IMR-90 (cell line): ENCODE measurements around the gene PCDHGA8. TPM values are rescaled to one million over a fixed set of nuclear protein-coding genes. Genes with fewer than 3 reads are reported as not detected.
A peak's percentile ranks its signal among the peaks of the same experiment; 100 is the strongest.

Source experiments
- ATAC-seq: fragments of 200-7000 bp; cut with Tn5 transposase; 2 replicates; pipeline ENCODE4 v1.9.1; 2020; ENCODE audit warnings: low read depth, mild to moderate bottlenecking, moderate library complexity
- BruUV-seq: library from RNA; stranded (reverse); fragments of 400-500 nt; replicated peaks from 2 replicates; lab custom pipeline; 2021; lab: Mats Ljungman, UMichigan
- CTCF ChIA-PET: fragments of 300-600 bp; formaldehyde crosslinking; extraction: SDS; loops from one replicate; lab custom pipeline; 2021; ENCODE audit warnings: antibody characterized with exemption; lab: Yijun Ruan, JAX
- POLR2A ChIA-PET: fragments of 300-600 bp; sonication (Branson Sonifier 250); formaldehyde crosslinking; loops from one replicate; lab custom pipeline; 2022; ENCODE audit warnings: antibody characterized with exemption; ENCODE audit not compliant: unreplicated experiment; lab: Charles Lee
- DNase-seq: peaks from one replicate; pipeline ENCODE4 v3.0.0; 2013
- H2AFZ ChIP-seq: replicated peaks from 2 replicates; pipeline ENCODE3; 2013; ENCODE audit warnings: low read length, mild to moderate bottlenecking; ENCODE audit not compliant: poor library complexity
- H2AK5ac ChIP-seq: 2 replicates; pipeline ENCODE4 v1.6.1; 2013; ENCODE audit warnings: low read depth, low read length, inconsistent platforms
- H2AK9ac ChIP-seq: replicated peaks from 2 replicates; pipeline ENCODE3; 2013; ENCODE audit warnings: mild to moderate bottlenecking, low read depth, low read length, moderate library complexity; ENCODE audit not compliant: poor library complexity
- H2BK120ac ChIP-seq: 2 replicates; pipeline ENCODE4 v1.6.1; 2013; ENCODE audit warnings: low read depth, low read length, inconsistent platforms
- H2BK15ac ChIP-seq: 3 replicates; pipeline ENCODE4 v1.6.1; 2013; ENCODE audit warnings: low read depth, low read length, inconsistent platforms
- H2BK20ac ChIP-seq: 2 replicates; pipeline ENCODE4 v1.6.1; 2013; ENCODE audit warnings: low read depth, mild to moderate bottlenecking, inconsistent platforms, low read length, moderate library complexity
- H2BK5ac ChIP-seq: 2 replicates; pipeline ENCODE4 v1.6.1; 2013; ENCODE audit warnings: mild to moderate bottlenecking, low read depth, low read length, inconsistent platforms; ENCODE audit not compliant: poor library complexity, severe bottlenecking
- H3K14ac ChIP-seq: replicated peaks from 2 replicates; pipeline ENCODE4 v1.6.1; 2013; ENCODE audit warnings: low read depth, low read length, inconsistent platforms
- H3K18ac ChIP-seq: 2 replicates; pipeline ENCODE4 v1.6.1; 2013; ENCODE audit warnings: low read depth, low read length, control low read depth
- H3K23ac ChIP-seq: 2 replicates; pipeline ENCODE4 v1.6.1; 2013; ENCODE audit warnings: low read depth, low read length, inconsistent platforms
- H3K27ac ChIP-seq: 2 replicates; pipeline ENCODE4 v1.5.1; 2013; ENCODE audit warnings: mild to moderate bottlenecking, control low read depth, low read length; ENCODE audit not compliant: insufficient read depth
- H3K27me3 ChIP-seq: 2 replicates; pipeline ENCODE4 v1.6.1; 2013; ENCODE audit warnings: low read length; ENCODE audit not compliant: control insufficient read depth, insufficient read depth
- H3K36me3 ChIP-seq: 2 replicates; pipeline ENCODE4 v1.6.1; 2013; ENCODE audit warnings: low read length, mixed read lengths; ENCODE audit not compliant: control insufficient read depth, insufficient read depth
- H3K4ac ChIP-seq: 2 replicates; pipeline ENCODE4 v1.6.1; 2013; ENCODE audit warnings: low read depth, low read length, inconsistent platforms
- H3K4me1 ChIP-seq: 2 replicates; pipeline ENCODE4 v1.6.1; 2013; ENCODE audit warnings: low read length, mixed read lengths; ENCODE audit not compliant: control insufficient read depth, insufficient read depth
- H3K4me2 ChIP-seq: 2 replicates; pipeline ENCODE4 v1.6.1; 2013; ENCODE audit warnings: low read depth, mild to moderate bottlenecking, control low read depth, low read length, moderate library complexity
- H3K4me3 ChIP-seq: 2 replicates; pipeline ENCODE4 v1.5.1; 2013; ENCODE audit warnings: low read depth, mild to moderate bottlenecking, control low read depth, low read length, moderate library complexity; ENCODE audit not compliant: insufficient read depth
- H3K56ac ChIP-seq: 2 replicates; pipeline ENCODE4 v1.6.1; 2013; ENCODE audit warnings: low read length, inconsistent platforms; ENCODE audit not compliant: insufficient read depth; ENCODE audit errors: extremely low read depth
- H3K79me1 ChIP-seq, 2 experiments: 2 replicates each; pipeline ENCODE4 v1.6.1; 2013; ENCODE audit warnings: low read length in 2 of 2, inconsistent platforms in 1 of 2, low read depth in 1 of 2
- H3K9ac ChIP-seq: 2 replicates; pipeline ENCODE4 v1.6.1; 2013; ENCODE audit warnings: low read depth, low read length, control low read depth
- H3K9me1 ChIP-seq: 2 replicates; pipeline ENCODE4 v1.6.1; 2013; ENCODE audit warnings: low read length, inconsistent platforms; ENCODE audit not compliant: insufficient read depth
- H3K9me3 ChIP-seq: 2 replicates; pipeline ENCODE4 v1.6.1; 2013; ENCODE audit warnings: low read length; ENCODE audit not compliant: control insufficient read depth, insufficient read depth
- H4K20me1 ChIP-seq: 2 replicates; pipeline ENCODE4 v1.6.1; 2013; ENCODE audit warnings: low read length, inconsistent platforms; ENCODE audit not compliant: insufficient read depth
- H4K5ac ChIP-seq: 2 replicates; pipeline ENCODE4 v1.6.1; 2013; ENCODE audit warnings: mild to moderate bottlenecking, low read depth, low read length, control low read depth
- H4K8ac ChIP-seq, 2 experiments: 2 replicates each; pipeline ENCODE4 v1.6.1; 2013; ENCODE audit warnings: low read depth in 2 of 2, low read length in 2 of 2, control low read depth in 1 of 2, inconsistent platforms in 1 of 2
- H4K91ac ChIP-seq: 2 replicates; pipeline ENCODE4 v1.6.1; 2013; ENCODE audit warnings: low read depth, low read length, inconsistent platforms; ENCODE audit not compliant: insufficient read depth
- CEBPB ChIP-seq: IDR thresholded peaks from 2 replicates; pipeline ENCODE4 v1.6.1; 2012; ENCODE audit warnings: low read depth, low read length, improper control_type of control experiment
- CHD1 ChIP-seq: IDR thresholded peaks from 2 replicates; pipeline ENCODE4 v1.6.1; 2012; ENCODE audit warnings: low read depth, low read length, improper control_type of control experiment
- CTCF ChIP-seq: conservative IDR thresholded peaks from 2 replicates; pipeline ENCODE4 v1.5.1; 2012; ENCODE audit warnings: mild to moderate bottlenecking, low read depth, low read length, improper control_type of control experiment
- ELK1 ChIP-seq: fragments of 150-350 bp; IDR thresholded peaks from 2 replicates; pipeline ENCODE4 v1.6.1; 2016; ENCODE audit warnings: low read depth, mild to moderate bottlenecking, low read length, moderate library complexity, borderline replicate concordance
- MAFK ChIP-seq: IDR thresholded peaks from 2 replicates; pipeline ENCODE4 v1.6.1; 2012; ENCODE audit warnings: low read depth, low read length, improper control_type of control experiment
- MAZ ChIP-seq: IDR thresholded peaks from 2 replicates; pipeline ENCODE4 v1.6.1; 2012; ENCODE audit warnings: low read depth, mild to moderate bottlenecking, low read length, improper control_type of control experiment, moderate library complexity, borderline replicate concordance
- MXI1 ChIP-seq: IDR thresholded peaks from 2 replicates; pipeline ENCODE4 v1.6.1; 2012; ENCODE audit warnings: low read depth, mild to moderate bottlenecking, low read length, moderate library complexity, borderline replicate concordance
- NFE2L2 ChIP-seq: fragments of 150-350 bp; IDR thresholded peaks from 2 replicates; pipeline ENCODE4 v1.6.1; 2016; ENCODE audit warnings: low read depth, mild to moderate bottlenecking, low read length
- RFX5 ChIP-seq: IDR thresholded peaks from 2 replicates; pipeline ENCODE4 v1.8.0; 2012; ENCODE audit warnings: low read depth, mild to moderate bottlenecking, low read length, moderate library complexity
- WGBS, 2 experiments: methylation state at CpG; one replicate each; pipeline versions ENCODE4 v1.1.5 to v1.1.7; 2013; ENCODE audit warnings: missing lambda C conversion rate in 2 of 2; ENCODE audit not compliant: insufficient read length in 1 of 2; ENCODE audit errors: extremely low coverage in 2 of 2; 5-methylcytosine and 5-hydroxymethylcytosine counted together
- dilution Hi-C: fragments of 300-500 bp; cut with HindIII; formaldehyde crosslinking; loops from one replicate; pipeline ENCODE4 v1.14.3; 2018; ENCODE audit warnings: low sequenced_read_pairs; ENCODE audit not compliant: unreplicated experiment
- in situ Hi-C: fragments of 300-500 bp; cut with MboI; formaldehyde crosslinking; loops from 3 replicates; pipeline ENCODE4 v1.14.3; 2019; ENCODE audit warnings: low sequenced_read_pairs, inconsistent platforms, mixed read lengths
- intact Hi-C: fragments of 100-400 bp; cut with micrococcal nuclease; formaldehyde crosslinking; loops from 2 replicates; pipeline ENCODE4 v1.10.0; 2022
- polyA plus RNA-seq, 3 experiments: library from polyadenylated mRNA; depleted of rRNA; stranded (reverse); fragments of >200 nt; gene quantifications; 2 replicates each; pipeline ENCODE4 v1.2.3, GENCODE V29; 2012; ENCODE audit warnings: low replicate concordance in 1 of 3
- total RNA-seq: library from RNA; depleted of rRNA; stranded (reverse); fragments of >200 nt; gene quantifications from 2 replicates; pipeline ENCODE4 v1.2.3, GENCODE V29; 2012

The PCDHGA8 gene
- total and polyA plus RNA-seq, 2 of the 4 experiments (the other 2 are of a cell fraction) = 0.89 to 2.0 TPM

GRCh38 chr5:141360685-141361084, 31.7 kb upstream of the PCDHGA8 start:
- no peaks in the 10 kb centered on the region for H4K20me1 ChIP-seq
- no peak overlapping the region for H2AFZ ChIP-seq
- H4K91ac ChIP-seq = no peak overlapping the region
- H3K9me3 ChIP-seq = peaks cover 63% of the 10 kb centered on the region
- dilution Hi-C loops (no loop called here), intact Hi-C loops (loop anchor here (5.0 kb wide), 1 partner anchor 33 kb away; no protein-coding TSS in a partner anchor), in situ Hi-C loops (no loop called here)
- BruUV-seq = no TSS peak
- WGBS, 2 experiments = 60% methylated on average over 1 of the region's 15 CpGs; no CpG with 5 or more reads in 1 of the 2 experiments
- H3K4me1 ChIP-seq = no peaks in the 10 kb centered on the region
- CTCF ChIA-PET = interaction anchor here (0.7 kb wide), 1 partner anchor 40 kb away, joined by 3 read pairs; the partner anchor contains the start of gene TAF7
- H3K9ac ChIP-seq = no peak overlapping the region
- no peak overlapping the region for H3K4me3 ChIP-seq
- peak overlapping the region; percentile 22; the same call in 1 of the 2 replicates for H3K4me2 ChIP-seq
- DNase-seq (no peak), ATAC-seq (no peak)
- H3K9me1 ChIP-seq = no peaks in the 10 kb centered on the region
- H2BK5ac ChIP-seq = no peak overlapping the region
- no peak overlapping the region for H3K23ac ChIP-seq
- H3K27ac ChIP-seq = no peak overlapping the region
- H3K27me3 ChIP-seq = peaks cover 2% of the 10 kb centered on the region; the same call in 1 of the 2 replicates
- POLR2A ChIA-PET = no interaction called here
- H3K56ac ChIP-seq = no peak overlapping the region
- no peak overlapping the region for H3K14ac ChIP-seq
- H2AK9ac ChIP-seq = no peak overlapping the region
- no peak overlapping the region for H3K4ac ChIP-seq
- H3K36me3 ChIP-seq = peaks cover 7% of the 10 kb centered on the region; the same call in 1 of the 2 replicates
- H2BK20ac ChIP-seq = no peak overlapping the region
- no peak overlapping the region for H2BK15ac ChIP-seq
- H2BK120ac ChIP-seq = no peak overlapping the region
- TF ChIP-seq ELK1 (no peak), MXI1 (no peak), CTCF (no peak), NFE2L2 (no peak), CHD1 (no peak), CEBPB (no peak), MAFK (no peak), RFX5 (no peak), MAZ (no peak)
- no peak overlapping the region for H4K8ac ChIP-seq
- H3K79me1 ChIP-seq = peaks cover 0 to 3% of the 10 kb centered on the region in 2 experiments; a peak in 1 of 4 replicates
- H3K18ac ChIP-seq = no peak overlapping the region
- no peak overlapping the region for H4K5ac ChIP-seq
- no peak overlapping the region for H2AK5ac ChIP-seq
